ENCODE measurements around the gene PMPCA.

PMPCA gene

DNA sequence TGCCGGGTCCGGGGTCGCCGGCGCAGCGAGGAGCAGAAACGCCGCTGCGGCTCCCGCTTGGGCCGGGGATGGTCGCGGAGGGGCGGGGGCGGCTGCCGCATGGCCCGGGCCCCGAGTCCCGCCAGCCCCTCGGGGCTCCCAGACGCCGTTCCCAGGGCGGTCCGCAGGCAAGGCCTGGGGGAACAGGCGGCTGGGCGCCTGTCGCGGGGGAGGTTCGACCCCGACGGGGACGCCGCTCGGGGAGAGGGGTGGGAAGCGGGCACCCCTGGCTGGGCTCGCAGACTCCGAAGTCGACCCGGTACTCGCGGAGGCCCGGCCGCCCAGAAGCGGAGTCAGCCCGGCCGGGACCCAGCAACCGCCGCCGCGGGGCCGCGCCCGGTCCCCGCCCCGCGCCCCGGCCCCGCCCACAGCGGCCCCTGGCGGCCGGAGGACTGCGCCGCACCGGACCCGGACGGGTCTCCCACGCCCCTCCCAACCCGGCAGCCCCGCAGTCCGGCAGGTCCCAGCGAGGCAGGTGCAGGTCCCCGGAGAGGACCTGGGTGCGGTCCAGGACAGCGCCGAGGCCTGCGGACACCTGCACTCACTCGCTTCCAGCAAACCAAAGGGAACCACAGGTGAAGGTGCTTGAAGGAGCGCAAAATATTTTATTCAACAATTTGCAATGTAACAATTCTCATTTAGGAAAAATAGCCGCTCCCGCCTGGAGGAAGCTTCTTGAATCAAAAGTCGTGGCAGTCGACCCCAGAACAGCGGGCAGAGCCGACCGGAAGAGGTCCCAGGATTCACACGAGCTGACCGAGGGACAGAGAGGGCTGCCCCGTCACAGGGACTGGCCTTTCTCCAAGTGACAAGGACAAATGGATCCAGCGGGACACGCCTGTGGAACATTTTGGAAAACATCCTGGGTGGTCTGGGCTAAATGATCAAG is 29.3 kb downstream of the PMPCA start, which contains the start of gene INPP5E:
Gene INPP5E (minus strand): TSS at position 365 of the 928 bp plus-strand sequence. CDS start 426 bp downstream, outside the sequence.
- TF ChIP-seq GATA2 (IDR thresholded peaks at IDR 0.05; ENCODE audit: low read depth, low read length): no peak
- TF ChIP-seq GATA3 (IDR thresholded peaks at IDR 0.05; ENCODE audit: low read depth, low read length): no peak

DNA sequence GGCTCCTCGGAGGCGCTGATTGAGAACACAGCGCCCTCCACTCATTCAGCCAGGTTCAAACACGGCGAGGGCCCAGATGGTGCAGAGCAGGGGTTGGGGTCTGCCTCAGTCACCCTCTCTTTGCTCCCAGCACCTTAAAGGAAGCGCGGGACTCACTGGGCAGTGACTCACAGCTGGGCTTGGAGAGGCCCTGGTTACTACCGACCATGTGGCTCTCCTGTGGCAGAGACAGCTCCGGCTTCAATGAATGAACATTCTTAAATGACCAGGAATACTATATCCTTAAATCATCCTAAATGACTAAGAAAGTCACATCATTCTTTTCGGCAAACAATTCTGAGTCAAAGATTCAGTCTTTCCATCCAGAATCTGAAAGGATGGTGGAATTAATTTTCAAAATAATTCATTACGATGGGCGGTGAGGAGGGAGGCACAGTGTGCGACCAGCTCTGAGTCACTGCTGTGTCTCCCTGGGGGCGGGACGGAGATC is 30.8 kb downstream of the PMPCA start:
- TF ChIP-seq GATA3 (IDR thresholded peaks at IDR 0.05; ENCODE audit: low read depth, low read length) (no peak), GATA2 (IDR thresholded peaks at IDR 0.05; ENCODE audit: low read depth, low read length) (no peak)

DNA sequence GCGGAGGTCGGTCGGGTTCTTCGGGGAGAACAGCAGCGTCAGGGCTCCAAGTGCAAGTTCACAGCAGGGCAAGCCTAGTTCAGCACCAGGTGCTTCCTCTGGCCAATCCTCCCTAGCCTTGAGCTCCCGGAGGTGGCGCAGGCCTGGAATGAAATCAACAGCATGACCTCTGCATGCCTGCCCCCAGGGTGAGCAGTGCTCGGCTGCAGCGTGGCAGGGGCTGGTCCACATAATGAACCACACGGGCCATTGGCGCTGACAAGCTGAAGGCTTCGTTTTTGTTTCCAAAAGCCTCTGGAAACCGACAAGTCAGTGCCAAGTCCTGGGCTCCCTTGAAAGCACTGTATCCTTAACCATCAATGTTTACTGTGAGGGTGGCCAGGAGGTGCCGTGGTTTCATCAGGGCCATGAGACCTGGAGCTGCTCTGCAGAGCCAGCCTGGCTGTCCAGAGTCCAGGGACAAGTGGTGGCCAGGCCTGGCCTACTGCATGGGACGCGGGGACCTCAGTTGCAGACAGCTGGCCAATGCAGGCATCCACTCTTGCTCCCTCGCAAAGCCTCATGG is 31.3 kb downstream of the PMPCA start:
- no peak for TF ChIP-seq GATA2 (IDR thresholded peaks at IDR 0.05; ENCODE audit: low read depth, low read length)
- no peak for TF ChIP-seq GATA3 (IDR thresholded peaks at IDR 0.05; ENCODE audit: low read depth, low read length)

GRCh38 chr9:136442265-136442664 is 31.8 kb downstream of the PMPCA start:
- TF ChIP-seq GATA3 (IDR thresholded peaks at IDR 0.05; ENCODE audit: low read depth, low read length) (no peak), GATA2 (IDR thresholded peaks at IDR 0.05; ENCODE audit: low read depth, low read length) (no peak)

GRCh38 chr9:136443087-136443486 is 32.6 kb downstream of the PMPCA start:
- TF ChIP-seq GATA3 (IDR thresholded peaks at IDR 0.05; ENCODE audit: low read depth, low read length) (no peak), GATA2 (IDR thresholded peaks at IDR 0.05; ENCODE audit: low read depth, low read length) (no peak)

DNA sequence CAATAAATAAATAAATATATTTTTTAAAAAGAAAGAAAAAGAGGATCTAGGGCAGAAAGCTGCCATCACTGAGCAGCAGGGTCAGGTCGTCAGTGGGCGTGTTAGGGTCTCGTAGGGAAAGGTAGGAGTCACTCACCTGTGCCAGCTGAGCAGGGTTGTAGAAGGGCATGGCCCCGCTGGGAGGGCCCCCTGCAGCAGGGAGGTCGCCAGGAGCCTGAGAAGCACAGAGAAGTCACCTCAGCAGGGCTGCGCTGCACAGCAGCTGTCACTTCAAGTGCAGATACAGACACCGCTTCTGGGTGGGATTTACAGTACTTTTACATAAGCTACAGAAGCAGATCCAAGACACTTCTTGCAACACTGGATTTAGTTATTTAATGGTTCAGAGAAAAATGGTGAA is 33.2 kb downstream of the PMPCA start:
- TF ChIP-seq GATA2 (IDR thresholded peaks at IDR 0.05; ENCODE audit: low read depth, low read length): no peak
- no peak for TF ChIP-seq GATA3 (IDR thresholded peaks at IDR 0.05; ENCODE audit: low read depth, low read length)

DNA sequence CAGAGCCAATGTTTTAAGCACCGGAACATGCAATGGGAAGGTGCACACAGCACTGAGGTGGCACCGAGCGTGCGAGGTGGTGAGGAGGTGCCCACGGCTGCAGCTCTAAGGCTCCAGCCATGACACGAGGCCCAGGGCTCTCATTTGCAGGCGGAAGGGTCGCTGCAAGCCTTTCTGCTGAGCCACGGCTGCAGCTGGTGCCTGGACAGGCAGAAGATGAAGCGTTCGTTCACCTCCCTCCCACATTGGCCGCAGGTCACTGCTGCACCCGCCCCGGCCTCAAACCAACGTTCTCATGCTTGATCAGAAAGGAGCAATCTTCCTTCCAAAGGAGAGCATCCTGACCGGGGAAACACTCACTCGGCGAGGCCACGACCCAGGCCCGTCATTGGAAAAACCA is 33.6 kb downstream of the PMPCA start:
- TF ChIP-seq GATA2 (IDR thresholded peaks at IDR 0.05; ENCODE audit: low read depth, low read length): no peak
- TF ChIP-seq GATA3 (IDR thresholded peaks at IDR 0.05; ENCODE audit: low read depth, low read length): no peak

DNA sequence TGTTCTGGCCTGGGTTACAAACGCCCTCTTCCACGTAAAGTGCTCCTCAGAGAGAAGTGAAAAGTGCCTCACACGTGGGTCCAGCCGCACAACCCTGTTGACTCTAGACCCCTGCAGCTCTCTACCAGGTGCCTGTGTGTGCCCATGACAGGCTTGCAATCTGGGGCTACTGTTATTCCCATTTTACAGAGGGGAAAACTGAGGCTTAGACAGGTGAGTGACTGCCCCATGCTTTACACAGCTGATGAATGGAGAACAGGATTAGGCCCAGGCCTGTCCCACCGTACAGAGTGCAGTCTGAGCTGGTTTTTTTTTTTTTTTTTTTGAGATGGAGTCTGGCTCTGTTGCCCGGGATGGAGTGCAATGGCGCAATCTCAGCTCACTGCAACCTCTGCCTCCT is 35.3 kb downstream of the PMPCA start:
- TF ChIP-seq GATA2 (IDR thresholded peaks at IDR 0.05; ENCODE audit: low read depth, low read length) (no peak), GATA3 (IDR thresholded peaks at IDR 0.05; ENCODE audit: low read depth, low read length) (no peak)

DNA sequence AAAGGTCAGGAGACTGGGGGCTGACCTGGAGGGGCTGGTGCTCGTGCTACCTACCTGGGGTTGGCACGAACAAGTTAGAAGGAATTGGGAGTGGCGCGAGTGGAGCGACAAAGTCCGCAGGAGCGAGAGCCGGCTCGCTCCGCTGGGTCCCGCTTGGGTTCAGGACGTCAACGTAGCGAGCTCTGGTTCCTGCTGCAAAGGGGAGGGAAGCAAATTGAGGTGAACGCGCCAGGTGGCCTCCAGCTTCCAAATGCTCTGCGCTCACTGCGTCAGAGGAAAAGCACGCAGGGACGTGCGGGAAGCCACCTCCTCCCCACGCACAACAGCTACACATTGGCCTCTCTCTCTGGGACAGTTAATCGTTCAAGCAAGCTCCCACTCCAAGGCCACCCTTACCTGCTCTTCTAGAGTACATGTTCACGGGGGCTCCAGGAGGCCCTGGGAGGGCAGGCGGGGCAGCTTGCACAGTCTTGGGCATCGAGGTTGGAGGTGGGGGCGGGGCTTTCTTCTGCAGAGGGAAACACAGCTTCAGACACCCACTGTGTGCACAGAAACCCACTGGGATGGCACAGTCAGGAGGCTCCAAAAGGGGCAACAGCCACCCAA is 36.8 kb downstream of the PMPCA start:
- no peak for TF ChIP-seq GATA3 (IDR thresholded peaks at IDR 0.05; ENCODE audit: low read depth, low read length)

GRCh38 chr9:136448655-136449054 is 38.2 kb downstream of the PMPCA start:
- TF ChIP-seq GATA2 (IDR thresholded peaks at IDR 0.05; ENCODE audit: low read depth, low read length) (no peak), GATA3 (IDR thresholded peaks at IDR 0.05; ENCODE audit: low read depth, low read length) (no peak)

DNA sequence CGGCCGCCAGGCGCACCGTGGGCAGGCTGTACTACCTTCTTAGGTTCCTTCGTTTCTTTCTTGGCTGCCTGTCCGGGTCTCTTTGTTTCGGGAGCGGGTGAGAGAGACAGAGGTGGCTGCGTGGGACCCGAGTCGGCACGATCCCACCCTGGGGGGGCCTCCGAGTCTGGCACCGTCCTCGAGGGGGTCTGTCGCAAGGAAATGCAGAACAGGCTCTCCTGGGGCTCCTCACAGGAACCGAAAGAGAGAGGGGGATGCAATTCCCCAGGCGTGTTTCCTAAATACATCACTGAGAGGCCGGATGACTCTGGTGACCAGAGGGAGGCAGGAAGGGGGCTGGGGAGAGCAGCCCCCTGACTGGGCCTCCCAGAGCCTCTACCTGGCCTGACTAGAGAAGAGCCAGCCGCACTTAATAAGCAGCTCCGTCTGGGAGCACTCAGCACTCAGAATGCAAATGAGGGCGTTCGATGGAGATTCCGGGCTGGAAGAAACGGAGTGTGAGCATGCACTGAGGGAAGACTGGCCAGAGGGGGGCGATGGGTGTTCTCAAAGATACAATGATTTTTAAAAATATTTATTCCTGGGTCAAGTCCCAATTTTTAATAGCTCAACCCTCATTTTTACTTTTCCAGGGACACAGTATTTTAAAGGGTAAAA is 40.9 kb downstream of the PMPCA start:
- TF ChIP-seq GATA2 (IDR thresholded peaks at IDR 0.05; ENCODE audit: low read depth, low read length): no peak
- no peak for TF ChIP-seq GATA3 (IDR thresholded peaks at IDR 0.05; ENCODE audit: low read depth, low read length)

DNA sequence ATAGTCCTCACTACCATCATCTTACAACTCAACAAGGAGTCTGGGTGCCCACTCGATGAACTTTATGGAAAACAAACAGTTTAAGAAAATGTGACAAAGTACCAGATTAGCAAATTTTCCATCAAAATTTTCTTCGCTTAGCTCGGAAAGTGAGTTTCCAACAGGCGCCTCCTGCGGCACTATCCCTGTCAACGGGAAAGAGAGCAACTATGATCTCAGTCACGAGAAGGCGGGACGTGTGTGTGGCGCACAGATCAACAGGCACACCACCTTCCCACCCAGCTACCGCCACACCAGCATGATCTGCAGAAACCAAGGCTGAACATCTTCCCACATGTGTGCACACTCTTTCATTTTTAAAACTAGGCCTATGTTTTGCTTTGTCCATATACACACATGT is 42.9 kb downstream of the PMPCA start:
- no peak for TF ChIP-seq GATA2 (IDR thresholded peaks at IDR 0.05; ENCODE audit: low read depth, low read length)
- TF ChIP-seq GATA3 (IDR thresholded peaks at IDR 0.05; ENCODE audit: low read depth, low read length): no peak

- no peak for TF ChIP-seq GATA2 (IDR thresholded peaks at IDR 0.05; ENCODE audit: low read depth, low read length)
- no peak for TF ChIP-seq GATA3 (IDR thresholded peaks at IDR 0.05; ENCODE audit: low read depth, low read length)
Measured at GRCh38 chr9:136454026-136454796, 43.8 kb downstream of the PMPCA start.
